Neural cell (in vitro differentiated cells): ENCODE data around the gene HAL.

Experiments
- CTCF ChIP-seq: fragments of 450-650 bp; IDR thresholded peaks from 2 replicates; pipeline ENCODE4 v1.5.1; 2014; ENCODE audit warnings: antibody characterized with exemption, mild to moderate bottlenecking, moderate library complexity; ENCODE audit not compliant: poor library complexity, severe bottlenecking
- EP300 ChIP-seq: fragments of 450-650 bp; conservative IDR thresholded peaks from 2 replicates; pipeline ENCODE4 v1.6.1; 2014; ENCODE audit warnings: antibody characterized with exemption, mild to moderate bottlenecking, moderate library complexity; ENCODE audit not compliant: poor library complexity, severe bottlenecking
- EZH2 ChIP-seq: fragments of 200-600, 300-800 bp; shearing (Covaris generic), sonication (generic); IDR thresholded peaks from 2 replicates; pipeline ENCODE4 v1.6.1; 2014; ENCODE audit warnings: antibody characterized with exemption, low read length, borderline replicate concordance, mild to moderate bottlenecking; ENCODE audit not compliant: insufficient read depth, poor library complexity, severe bottlenecking
- MXI1 ChIP-seq: fragments of 450-650 bp; conservative IDR thresholded peaks from 2 replicates; pipeline ENCODE4 v1.6.1; 2014; ENCODE audit warnings: antibody characterized with exemption, mild to moderate bottlenecking; ENCODE audit not compliant: poor library complexity, severe bottlenecking
- POLR2AphosphoS5 ChIP-seq: IDR thresholded peaks from 2 replicates; pipeline ENCODE4 v1.6.1; 2012
- REST ChIP-seq: IDR thresholded peaks from 2 replicates; pipeline ENCODE4 v1.6.1; 2012; ENCODE audit warnings: borderline replicate concordance
- SMC3 ChIP-seq: fragments of 450-650 bp; conservative IDR thresholded peaks from 2 replicates; pipeline ENCODE4 v1.6.1; 2014; ENCODE audit warnings: antibody characterized with exemption, mild to moderate bottlenecking, moderate library complexity; ENCODE audit not compliant: poor library complexity
- TAF1 ChIP-seq: IDR thresholded peaks from 2 replicates; pipeline ENCODE4 v1.6.1; 2012; ENCODE audit warnings: low read depth

DNA sequence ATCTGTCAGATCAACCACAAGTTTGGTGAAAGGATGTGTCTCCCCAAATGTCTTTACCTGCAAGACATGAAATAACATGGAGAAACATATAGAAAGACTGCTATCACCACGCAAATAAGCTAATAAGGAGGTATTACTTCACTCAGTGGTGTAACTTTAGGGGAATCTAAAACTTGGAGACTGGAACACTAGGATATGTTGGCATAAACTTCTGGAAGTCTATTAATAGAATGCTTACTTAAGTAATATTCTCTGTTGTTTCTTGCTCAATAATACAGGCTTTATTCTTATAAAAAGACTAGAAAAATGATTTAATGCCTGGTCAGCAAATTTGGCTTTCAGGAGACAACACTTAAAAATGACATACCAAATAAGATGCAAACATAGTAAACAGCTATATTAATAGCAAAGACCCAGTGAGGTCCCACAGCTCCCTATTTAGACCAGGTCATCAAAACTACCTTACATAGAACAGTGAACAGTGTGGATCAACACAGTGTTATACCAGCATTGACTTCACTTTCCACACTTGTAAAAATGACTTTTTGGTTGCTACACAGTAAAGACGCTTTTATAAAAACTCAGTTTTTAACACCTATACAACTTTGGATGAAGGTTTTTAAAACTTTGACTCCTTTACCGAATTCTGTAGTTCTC is 18.9 kb upstream of the HAL start:
- TF ChIP-seq CTCF (no peak), POLR2AphosphoS5 (no peak), REST (no peak), EP300 (no peak), MXI1 (no peak), SMC3 (no peak), EZH2 (no peak), TAF1 (no peak)
